ENCODE measurements around the gene CLASP2.

CLASP2 gene

DNA sequence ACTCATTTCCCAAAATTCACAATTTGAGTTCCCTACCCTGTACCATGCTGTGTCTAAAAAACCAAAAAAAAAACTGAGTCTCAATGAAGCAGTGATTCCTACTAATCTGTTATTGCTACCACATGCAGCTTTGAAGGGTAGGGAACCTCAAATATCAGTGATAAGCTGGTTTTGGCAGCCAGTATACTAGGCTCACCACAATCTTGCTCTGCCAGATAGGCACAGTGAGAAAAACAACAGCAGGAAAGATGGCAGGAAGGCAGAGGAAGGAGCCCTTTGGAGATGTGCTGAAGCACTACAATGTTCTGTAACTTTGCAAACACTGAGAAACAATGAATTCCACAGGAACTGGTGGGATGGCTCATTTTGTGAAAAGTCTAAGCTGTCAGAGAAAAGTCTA lies 180.9 kb downstream of the CLASP2 start:
- TF ChIP-seq, protein P1, sequence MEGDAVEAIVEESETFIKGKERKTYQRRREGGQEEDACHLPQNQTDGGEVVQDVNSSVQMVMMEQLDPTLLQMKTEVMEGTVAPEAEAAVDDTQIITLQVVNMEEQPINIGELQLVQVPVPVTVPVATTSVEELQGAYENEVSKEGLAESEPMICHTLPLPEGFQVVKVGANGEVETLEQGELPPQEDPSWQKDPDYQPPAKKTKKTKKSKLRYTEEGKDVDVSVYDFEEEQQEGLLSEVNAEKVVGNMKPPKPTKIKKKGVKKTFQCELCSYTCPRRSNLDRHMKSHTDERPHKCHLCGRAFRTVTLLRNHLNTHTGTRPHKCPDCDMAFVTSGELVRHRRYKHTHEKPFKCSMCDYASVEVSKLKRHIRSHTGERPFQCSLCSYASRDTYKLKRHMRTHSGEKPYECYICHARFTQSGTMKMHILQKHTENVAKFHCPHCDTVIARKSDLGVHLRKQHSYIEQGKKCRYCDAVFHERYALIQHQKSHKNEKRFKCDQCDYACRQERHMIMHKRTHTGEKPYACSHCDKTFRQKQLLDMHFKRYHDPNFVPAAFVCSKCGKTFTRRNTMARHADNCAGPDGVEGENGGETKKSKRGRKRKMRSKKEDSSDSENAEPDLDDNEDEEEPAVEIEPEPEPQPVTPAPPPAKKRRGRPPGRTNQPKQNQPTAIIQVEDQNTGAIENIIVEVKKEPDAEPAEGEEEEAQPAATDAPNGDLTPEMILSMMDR (IDR thresholded peaks at IDR 0.05) = no peak

DNA sequence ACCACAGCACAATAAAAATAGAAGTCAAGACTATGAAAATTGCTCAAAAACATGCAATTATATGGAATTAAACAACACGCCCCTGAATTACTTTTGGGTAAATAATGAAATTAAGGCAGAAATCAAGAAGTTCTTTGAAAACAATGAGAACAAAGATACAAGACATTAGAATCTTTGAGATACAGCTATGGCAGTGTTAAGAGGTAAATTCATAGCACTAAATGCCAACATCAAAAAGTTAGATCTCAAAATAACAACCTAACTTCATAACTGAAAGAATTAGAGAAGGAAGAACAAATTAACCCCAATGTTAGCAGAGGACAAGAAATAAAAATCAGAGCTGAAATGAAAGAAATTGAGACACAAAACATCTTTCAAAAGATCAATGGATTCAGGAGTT lies 191.3 kb downstream of the CLASP2 start:
- TF ChIP-seq, protein P1 (IDR thresholded peaks at IDR 0.05) = no peak

DNA sequence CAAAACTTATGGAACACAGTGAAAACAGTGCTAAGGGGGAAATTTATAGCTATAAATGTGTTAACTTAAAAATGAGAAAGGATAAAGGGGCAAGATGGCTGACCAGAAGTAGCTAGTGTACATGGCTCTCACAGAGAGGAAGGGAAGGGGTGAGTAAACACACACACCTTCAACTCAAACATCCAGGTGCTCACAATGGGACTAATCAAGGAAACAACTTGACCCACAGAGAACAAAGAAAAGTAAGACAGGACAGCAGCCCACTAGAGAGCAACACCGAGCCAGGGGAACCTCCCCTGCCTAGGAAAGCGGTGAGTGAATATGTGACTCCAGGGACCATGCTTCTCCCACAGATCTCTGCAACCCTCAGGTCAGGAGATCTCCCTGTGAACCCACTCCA lies 192.8 kb downstream of the CLASP2 start:
- TF ChIP-seq, protein P1 (IDR thresholded peaks at IDR 0.05) = no peak

DNA sequence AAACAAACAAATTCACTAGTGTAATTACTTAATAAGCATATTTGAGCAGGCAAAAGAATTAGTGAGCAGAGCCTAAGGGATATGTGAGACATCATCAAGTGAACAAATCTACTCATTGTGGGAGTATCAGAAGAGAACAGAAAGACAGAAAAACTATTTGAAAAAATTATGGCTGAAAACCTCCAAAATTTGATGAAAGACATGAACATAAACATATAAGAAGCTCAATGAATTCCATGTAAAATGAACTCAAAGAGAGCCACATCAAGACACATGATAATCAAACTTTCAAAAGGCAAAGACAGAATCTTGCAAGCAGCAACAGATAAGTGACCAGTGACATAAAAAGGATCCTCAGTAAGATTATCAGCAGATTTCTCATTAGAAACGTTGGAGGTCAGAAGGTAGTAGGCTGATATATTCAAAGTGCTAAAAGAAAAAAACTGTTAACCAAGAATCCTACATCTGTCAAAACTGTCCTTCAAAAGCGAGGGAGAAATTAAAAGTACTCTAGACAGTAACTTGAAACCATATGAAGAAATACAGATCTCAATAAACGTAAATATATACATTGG lies 194.9 kb downstream of the CLASP2 start:
- TF ChIP-seq, protein P1 (IDR thresholded peaks at IDR 0.05) = no peak

DNA sequence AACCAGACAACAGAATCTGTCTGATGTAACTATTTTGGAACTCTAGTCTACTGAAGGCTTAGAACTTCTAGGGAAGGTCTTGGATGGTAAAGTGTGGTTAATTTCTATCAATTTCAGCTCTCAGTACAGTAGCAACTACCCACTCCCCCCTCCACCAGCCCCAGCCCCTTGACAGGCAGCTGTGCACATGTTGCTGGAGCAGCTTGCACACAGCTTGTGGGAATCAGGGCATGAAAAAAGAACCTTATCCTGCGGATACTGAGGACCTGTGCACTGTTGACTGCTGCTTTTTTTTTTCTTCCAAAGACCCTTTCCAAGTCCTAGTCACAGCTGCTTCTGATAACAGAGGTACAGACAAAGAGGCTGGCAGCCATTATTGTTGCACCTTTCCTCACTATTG lies 196.3 kb downstream of the CLASP2 start:
- TF ChIP-seq, protein P1 (IDR thresholded peaks at IDR 0.05) = no peak

DNA sequence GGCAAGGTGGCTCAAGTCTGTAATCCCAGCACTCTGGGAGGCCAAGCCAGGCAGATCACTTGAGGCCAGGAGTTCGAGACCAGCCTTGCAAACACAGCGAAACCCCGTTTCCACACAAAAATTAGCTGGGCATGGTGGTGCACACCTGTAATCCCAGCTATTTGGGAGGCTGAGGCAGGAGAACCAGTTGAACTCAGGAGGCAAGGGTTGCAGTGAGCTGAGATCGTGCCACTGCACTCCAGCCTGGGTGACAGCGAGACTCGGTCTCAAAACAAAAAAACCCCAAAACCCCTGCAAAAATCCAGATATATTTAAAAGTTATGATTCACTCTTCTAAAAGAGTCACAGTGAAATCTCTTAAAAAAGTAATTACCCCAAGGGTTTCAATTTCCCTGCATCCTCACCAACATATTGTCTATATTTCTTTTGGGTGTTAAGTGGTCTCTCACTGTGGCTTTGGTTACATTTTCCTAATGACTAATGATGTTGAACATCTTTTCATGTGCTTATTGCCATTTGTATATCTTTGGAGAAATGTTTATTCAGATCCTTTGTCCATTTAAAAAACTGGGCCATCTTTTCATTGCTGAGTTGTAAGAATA lies 204.7 kb downstream of the CLASP2 start:
- TF ChIP-seq, protein P1 (IDR thresholded peaks at IDR 0.05) = no peak

DNA sequence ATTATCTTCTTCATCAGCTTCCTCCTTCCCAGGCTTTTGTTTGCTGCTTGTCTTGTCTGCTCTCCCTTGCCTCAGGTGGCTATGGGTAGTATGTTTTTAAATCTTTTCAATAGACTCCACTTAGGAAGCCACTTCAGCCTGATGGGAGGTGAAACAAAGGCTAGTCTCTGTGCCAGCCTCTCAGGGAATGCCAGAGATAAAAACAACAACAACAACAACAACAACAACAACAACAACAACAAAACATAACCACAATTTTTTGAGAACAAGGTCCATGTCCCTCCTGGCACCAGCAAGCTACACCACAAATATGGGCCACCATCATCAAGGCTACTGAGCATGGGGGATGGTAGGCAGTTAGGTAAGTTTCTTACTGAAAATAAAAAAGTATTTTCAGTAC lies 213.0 kb downstream of the CLASP2 start:
- TF ChIP-seq, protein P1 (IDR thresholded peaks at IDR 0.05) = no peak

DNA sequence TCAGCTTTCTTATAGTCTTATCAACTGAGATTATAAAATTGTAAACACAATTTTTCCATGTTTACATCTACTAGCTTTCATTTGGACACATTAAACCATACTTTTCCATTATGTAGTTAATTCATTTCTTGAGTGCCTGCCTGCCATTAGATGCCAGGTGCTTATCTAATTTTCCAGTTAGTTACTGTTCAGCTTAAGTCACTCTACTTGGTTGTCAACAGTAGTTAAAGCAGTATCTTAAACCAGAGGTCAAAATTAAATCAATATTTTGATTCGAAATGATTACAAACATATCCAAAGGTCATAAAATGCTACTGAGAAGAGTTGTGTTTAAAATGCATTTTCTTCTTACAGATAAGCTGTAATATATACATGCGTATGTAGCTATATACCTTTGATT lies 221.6 kb downstream of the CLASP2 start:
- TF ChIP-seq, protein P1 (IDR thresholded peaks at IDR 0.05) = no peak

All from LNCAP (cell line).